Measurements from ENCODE around the gene ARHGAP20. TPM values are rescaled to one million over a fixed set of nuclear protein-coding genes. Genes with fewer than 3 reads are reported as not detected.

ARHGAP20 gene
- total RNA-seq, 2 experiments from 2014 or later: not detected

DNA sequence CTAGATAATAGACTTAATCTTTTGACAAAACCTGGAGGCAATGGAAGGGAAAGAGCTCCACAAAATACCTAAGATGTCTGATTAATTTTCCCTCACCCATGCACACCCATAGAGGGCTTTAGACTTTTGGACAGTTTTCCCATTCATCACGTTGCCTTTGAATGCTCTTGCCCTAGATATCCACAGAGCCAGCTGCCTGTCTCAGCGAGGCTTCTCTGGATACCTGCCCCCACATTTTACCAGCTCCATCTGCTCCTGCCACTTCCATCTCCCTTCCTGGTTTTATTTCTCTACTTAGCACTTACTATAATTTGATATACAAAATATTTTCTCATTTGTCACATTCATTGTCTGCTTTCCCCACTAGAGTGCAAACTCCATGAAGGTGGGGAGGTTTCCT, 145.7 kb downstream of the ARHGAP20 start:
- no peaks in the 10 kb centered on the region for H3K9me3 ChIP-seq (ENCODE audit: control insufficient read depth in 1 of 2, insufficient read depth in 1 of 2, low read length in 2 of 2)
- Mint-ChIP-seq H3K27ac (no peak overlapping the region), H3K4me1 (ENCODE audit: low read depth) (no peaks in the 10 kb centered on the region), H3K9me3 (no peaks in the 10 kb centered on the region), H3K4me3 (no peak overlapping the region), H3K36me3 (ENCODE audit: low read depth) (no peaks in the 10 kb centered on the region), H3K27me3 (peaks cover 3% of the 10 kb centered on the region)
- no peaks in the 10 kb centered on the region for H3K4me1 ChIP-seq (ENCODE audit: insufficient read depth, low read length)
- H3K27ac ChIP-seq (ENCODE audit: low read depth in 1 of 2, low read length in 2 of 2): no peak overlapping the region
- H3K27me3 ChIP-seq (ENCODE audit: control insufficient read depth in 1 of 2, insufficient read depth in 2 of 2, low read length in 2 of 2): peaks cover 6 to 7% of the 10 kb centered on the region in 2 experiments
- TF ChIP-seq, protein P1, sequence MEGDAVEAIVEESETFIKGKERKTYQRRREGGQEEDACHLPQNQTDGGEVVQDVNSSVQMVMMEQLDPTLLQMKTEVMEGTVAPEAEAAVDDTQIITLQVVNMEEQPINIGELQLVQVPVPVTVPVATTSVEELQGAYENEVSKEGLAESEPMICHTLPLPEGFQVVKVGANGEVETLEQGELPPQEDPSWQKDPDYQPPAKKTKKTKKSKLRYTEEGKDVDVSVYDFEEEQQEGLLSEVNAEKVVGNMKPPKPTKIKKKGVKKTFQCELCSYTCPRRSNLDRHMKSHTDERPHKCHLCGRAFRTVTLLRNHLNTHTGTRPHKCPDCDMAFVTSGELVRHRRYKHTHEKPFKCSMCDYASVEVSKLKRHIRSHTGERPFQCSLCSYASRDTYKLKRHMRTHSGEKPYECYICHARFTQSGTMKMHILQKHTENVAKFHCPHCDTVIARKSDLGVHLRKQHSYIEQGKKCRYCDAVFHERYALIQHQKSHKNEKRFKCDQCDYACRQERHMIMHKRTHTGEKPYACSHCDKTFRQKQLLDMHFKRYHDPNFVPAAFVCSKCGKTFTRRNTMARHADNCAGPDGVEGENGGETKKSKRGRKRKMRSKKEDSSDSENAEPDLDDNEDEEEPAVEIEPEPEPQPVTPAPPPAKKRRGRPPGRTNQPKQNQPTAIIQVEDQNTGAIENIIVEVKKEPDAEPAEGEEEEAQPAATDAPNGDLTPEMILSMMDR (IDR thresholded peaks at IDR 0.05): no peak
- no peak for DNase-seq
- POLR2A ChIA-PET: no interaction called here
- CTCF ChIA-PET: no interaction called here
- intact Hi-C loops (cut with DNase I, micrococcal nuclease): no loop called here
- ATAC-seq (ENCODE audit: poor library complexity): no peak
- H3K36me3 ChIP-seq (ENCODE audit: insufficient read depth, low read length): no peaks in the 10 kb centered on the region
- H3K4me3 ChIP-seq (ENCODE audit: low read length): no peak overlapping the region

DNA sequence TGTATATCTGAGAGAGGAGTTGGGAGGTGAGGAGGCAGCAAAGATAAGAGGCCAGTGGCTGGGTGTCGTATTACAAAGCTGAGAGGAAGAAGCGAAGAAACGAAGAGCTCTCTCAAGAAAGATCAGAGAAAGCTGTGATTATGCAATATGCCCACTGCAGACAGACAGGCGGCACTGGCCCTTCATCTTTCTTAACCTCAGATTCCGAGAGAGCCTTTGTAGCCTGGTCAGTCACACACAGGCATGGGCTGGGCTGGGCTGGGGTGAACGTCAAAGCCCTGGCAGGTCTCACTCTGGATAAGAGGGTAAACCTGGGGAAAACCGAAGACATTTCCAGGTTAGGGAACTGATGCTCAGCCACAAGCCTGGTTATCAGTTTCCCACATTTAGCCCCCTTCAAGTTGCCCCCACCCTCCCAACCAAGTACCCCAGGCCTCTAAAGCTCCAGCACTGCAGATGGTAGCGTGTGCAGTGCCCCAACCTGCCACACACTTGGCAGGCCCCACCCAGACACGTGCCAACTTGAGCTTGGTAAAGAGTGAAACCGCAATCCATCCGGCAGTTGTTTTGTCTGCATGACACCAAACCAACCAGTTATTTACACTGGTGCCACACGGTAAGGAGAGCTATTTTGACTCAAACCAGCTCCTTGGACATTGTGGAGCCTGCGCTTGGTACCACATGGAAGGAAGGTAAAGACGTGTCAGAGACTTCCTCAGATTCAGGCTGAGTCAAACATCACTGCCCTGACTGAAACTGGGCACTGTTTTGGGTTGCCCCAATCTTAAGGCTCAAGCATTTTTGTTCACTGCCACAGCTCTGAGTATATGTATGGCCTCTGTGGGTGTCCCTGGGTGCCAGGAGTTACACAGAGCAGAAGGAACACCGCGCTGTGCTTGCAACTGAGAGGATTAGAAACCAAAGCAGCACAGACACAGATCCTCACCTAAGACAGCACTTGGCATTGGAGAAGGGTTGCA, 146.6 kb downstream of the ARHGAP20 start:
- no peaks in the 10 kb centered on the region for H3K36me3 ChIP-seq (ENCODE audit: insufficient read depth, low read length)
- peaks cover 6 to 7% of the 10 kb centered on the region in 2 experiments for H3K27me3 ChIP-seq (ENCODE audit: control insufficient read depth in 1 of 2, insufficient read depth in 2 of 2, low read length in 2 of 2)
- no peaks in the 10 kb centered on the region for H3K4me1 ChIP-seq (ENCODE audit: insufficient read depth, low read length)
- Mint-ChIP-seq H3K27ac (no peak overlapping the region), H3K4me1 (ENCODE audit: low read depth) (no peaks in the 10 kb centered on the region), H3K27me3 (peaks cover 7% of the 10 kb centered on the region), H3K4me3 (no peak overlapping the region), H3K36me3 (ENCODE audit: low read depth) (no peaks in the 10 kb centered on the region), H3K9me3 (no peaks in the 10 kb centered on the region)
- H3K27ac ChIP-seq (ENCODE audit: low read depth in 1 of 2, low read length in 2 of 2): no peak overlapping the region
- peak; percentile 21 for ATAC-seq (ENCODE audit: poor library complexity)
- POLR2A ChIA-PET: no interaction called here
- H3K4me3 ChIP-seq (ENCODE audit: low read length): no peak overlapping the region
- CTCF ChIA-PET: no interaction called here
- H3K9me3 ChIP-seq (ENCODE audit: control insufficient read depth in 1 of 2, insufficient read depth in 1 of 2, low read length in 2 of 2): no peaks in the 10 kb centered on the region
- intact Hi-C loops (cut with DNase I, micrococcal nuclease): no loop called here
- DNase-seq: peak in 3 of 14 experiments; percentile 15 to 48 (median 23)
- TF ChIP-seq, protein P1 (IDR thresholded peaks at IDR 0.05): no peak

DNA sequence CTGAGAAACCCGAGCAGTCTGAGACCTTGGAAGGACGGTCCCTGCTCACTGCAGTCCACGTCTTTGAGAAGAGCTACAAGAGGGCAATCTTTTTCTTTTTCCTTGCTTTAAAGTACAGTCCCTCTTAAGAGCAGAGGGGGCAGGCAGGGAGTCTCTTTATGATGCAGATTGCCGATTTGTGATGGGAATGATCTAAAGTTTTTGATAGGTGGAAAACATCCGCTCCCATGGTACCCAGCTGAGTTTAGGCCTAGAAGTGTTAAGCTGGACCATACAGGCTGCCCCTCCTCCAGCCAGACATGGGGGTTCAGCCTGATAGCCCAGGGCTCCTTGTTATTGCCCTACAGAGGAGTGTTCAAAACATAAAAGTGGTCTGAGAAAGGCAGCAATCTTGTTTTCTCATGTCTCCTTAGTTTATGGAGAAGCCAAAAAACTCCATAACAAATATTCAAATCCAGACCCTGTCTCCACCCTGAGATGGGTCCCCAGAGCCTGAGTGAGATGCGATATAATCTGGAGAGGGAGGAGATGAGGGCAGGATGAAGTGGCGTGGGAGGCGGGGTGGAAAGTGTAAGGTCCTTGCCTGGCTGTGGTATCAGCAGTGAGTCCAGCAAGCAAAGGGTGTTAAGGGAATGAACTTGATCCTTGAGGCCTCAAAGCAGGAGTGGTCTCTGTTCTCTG, 147.4 kb downstream of the ARHGAP20 start:
- no peak for ATAC-seq (ENCODE audit: poor library complexity)
- H3K36me3 ChIP-seq (ENCODE audit: insufficient read depth, low read length): no peaks in the 10 kb centered on the region
- H3K4me1 ChIP-seq (ENCODE audit: insufficient read depth, low read length): no peaks in the 10 kb centered on the region
- Mint-ChIP-seq H3K4me3 (no peak overlapping the region), H3K27ac (no peak overlapping the region), H3K36me3 (ENCODE audit: low read depth) (no peaks in the 10 kb centered on the region), H3K4me1 (ENCODE audit: low read depth) (no peaks in the 10 kb centered on the region), H3K27me3 (peaks cover 11% of the 10 kb centered on the region), H3K9me3 (no peaks in the 10 kb centered on the region)
- DNase-seq: no peak
- intact Hi-C loops (cut with DNase I, micrococcal nuclease): no loop called here
- ChIA-PET CTCF (no interaction called here), POLR2A (no interaction called here)
- no peak overlapping the region for H3K4me3 ChIP-seq (ENCODE audit: low read length)
- TF ChIP-seq, protein P1 (IDR thresholded peaks at IDR 0.05): no peak
- peaks cover 6 to 7% of the 10 kb centered on the region in 2 experiments for H3K27me3 ChIP-seq (ENCODE audit: control insufficient read depth in 1 of 2, insufficient read depth in 2 of 2, low read length in 2 of 2)
- no peak overlapping the region for H3K27ac ChIP-seq (ENCODE audit: low read depth in 1 of 2, low read length in 2 of 2)
- H3K9me3 ChIP-seq (ENCODE audit: control insufficient read depth in 1 of 2, insufficient read depth in 1 of 2, low read length in 2 of 2): no peaks in the 10 kb centered on the region

Measured in CD4-positive, alpha-beta T cell (primary cell).